ENCODE data around the gene CALM3. TPM values are rescaled to one million over a fixed set of nuclear protein-coding genes. Genes with fewer than 3 reads are reported as not detected.

The CALM3 gene
- total and polyA plus RNA-seq, 2 donors (not counting 3 experiments of a cell fraction or from before 2014, with no cell fraction given): 305 to 425 TPM

DNA sequence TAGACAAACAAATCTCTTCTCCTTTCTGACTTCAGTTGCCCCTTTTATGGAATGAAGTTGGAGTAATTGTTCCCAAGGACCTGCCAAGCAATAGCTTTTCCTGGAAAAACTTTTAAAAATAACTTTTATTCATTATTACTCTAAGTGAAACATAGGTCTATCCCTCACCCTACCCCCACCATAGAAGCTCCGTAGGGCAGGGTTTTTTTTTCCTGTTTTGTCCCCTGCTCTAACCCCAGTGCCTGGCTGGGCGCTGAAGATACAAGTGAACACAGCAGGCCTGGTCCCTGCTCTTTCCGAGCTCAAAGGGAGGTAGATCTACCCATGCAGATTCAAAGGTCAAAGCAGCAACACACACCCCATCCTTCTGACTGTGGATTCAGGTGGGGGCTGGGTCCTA is 43.6 kb downstream of the CALM3 start:
- BruUV-seq (replicated peaks): no TSS peak
- POLR2A ChIA-PET: no interaction called here
- no peaks in the 10 kb centered on the region for H3K36me3 ChIP-seq (ENCODE audit: control insufficient read depth in 2 of 2, extremely low read depth in 1 of 2, insufficient read depth in 2 of 2, low read length in 2 of 2)
- H4K20me1 ChIP-seq (replicated peaks; ENCODE audit: control insufficient read depth, extremely low read depth, insufficient read depth, low read length): no peaks in the 10 kb centered on the region
- no peaks in the 10 kb centered on the region for H3K9me3 ChIP-seq (replicated peaks; ENCODE audit: control insufficient read depth, insufficient read depth, low read length)
- intact Hi-C loops (cut with micrococcal nuclease) (no loop called here), dilution Hi-C loops (cut with MboI; ENCODE audit: extremely low pct_ligation_motif_present, low sequenced_read_pairs) (no loop called here)
- TF ChIP-seq FOS (IDR thresholded peaks at IDR 0.05; ENCODE audit: borderline replicate concordance, insufficient read depth, low read length): no peak
- TF ChIP-seq POLR2A (IDR thresholded peaks at IDR 0.05; ENCODE audit: low read depth, low read length): no peak
- TF ChIP-seq MYC (IDR thresholded peaks at IDR 0.05; ENCODE audit: low read depth, low read length): no peak
- TF ChIP-seq, protein P1, sequence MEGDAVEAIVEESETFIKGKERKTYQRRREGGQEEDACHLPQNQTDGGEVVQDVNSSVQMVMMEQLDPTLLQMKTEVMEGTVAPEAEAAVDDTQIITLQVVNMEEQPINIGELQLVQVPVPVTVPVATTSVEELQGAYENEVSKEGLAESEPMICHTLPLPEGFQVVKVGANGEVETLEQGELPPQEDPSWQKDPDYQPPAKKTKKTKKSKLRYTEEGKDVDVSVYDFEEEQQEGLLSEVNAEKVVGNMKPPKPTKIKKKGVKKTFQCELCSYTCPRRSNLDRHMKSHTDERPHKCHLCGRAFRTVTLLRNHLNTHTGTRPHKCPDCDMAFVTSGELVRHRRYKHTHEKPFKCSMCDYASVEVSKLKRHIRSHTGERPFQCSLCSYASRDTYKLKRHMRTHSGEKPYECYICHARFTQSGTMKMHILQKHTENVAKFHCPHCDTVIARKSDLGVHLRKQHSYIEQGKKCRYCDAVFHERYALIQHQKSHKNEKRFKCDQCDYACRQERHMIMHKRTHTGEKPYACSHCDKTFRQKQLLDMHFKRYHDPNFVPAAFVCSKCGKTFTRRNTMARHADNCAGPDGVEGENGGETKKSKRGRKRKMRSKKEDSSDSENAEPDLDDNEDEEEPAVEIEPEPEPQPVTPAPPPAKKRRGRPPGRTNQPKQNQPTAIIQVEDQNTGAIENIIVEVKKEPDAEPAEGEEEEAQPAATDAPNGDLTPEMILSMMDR (IDR thresholded peaks at IDR 0.05; ENCODE audit: extremely low read depth in 1 of 2, insufficient read depth in 1 of 2, low read depth in 1 of 2, low read length in 2 of 2): no peak
- no peak for TF ChIP-seq GATA2 (IDR thresholded peaks at IDR 0.05; ENCODE audit: insufficient read depth, insufficient read length, low read depth, low read length)
- TF ChIP-seq POLR2AphosphoS5 (IDR thresholded peaks at IDR 0.05; ENCODE audit: insufficient read depth, low read depth, low read length): no peak
- no peak overlapping the region for H3K4me2 ChIP-seq (ENCODE audit: insufficient read depth, low read length)
- peaks cover 22 to 32% of the 10 kb centered on the region in 2 experiments for H3K27me3 ChIP-seq (ENCODE audit: control insufficient read depth in 2 of 2, insufficient read depth in 2 of 2, low read length in 2 of 2)
- FAIRE-seq (no peak), DNase-seq (ENCODE audit: low read depth, low spot score) (no peak)
- H3K9me1 ChIP-seq (replicated peaks; ENCODE audit: control insufficient read depth, extremely low read depth, insufficient read depth, low read length): no peaks in the 10 kb centered on the region
- no peaks in the 10 kb centered on the region for H3K79me2 ChIP-seq (ENCODE audit: control insufficient read depth, insufficient read depth, low read length)
- no peak overlapping the region for H2AFZ ChIP-seq (ENCODE audit: low read depth, low read length)
- no peak overlapping the region for H3K9ac ChIP-seq (replicated peaks; ENCODE audit: extremely low read depth, insufficient read depth, low read length)
- CTCF ChIA-PET: interaction anchor here (1.3 to 1.6 kb wide), 2 partner anchors 13 to 17 kb away, joined by 3 to 8 read pairs; partner anchors contain the start of gene DACT3
- peaks cover 2% of the 10 kb centered on the region for H3K4me1 ChIP-seq (ENCODE audit: control insufficient read depth, extremely low read depth, insufficient read depth, low read length)
- H3K27ac ChIP-seq (ENCODE audit: insufficient read depth, low read depth, low read length): no peak overlapping the region
- H3K4me3 ChIP-seq (replicated peaks in 1 of 3; ENCODE audit: insufficient read depth in 1 of 3, low read depth in 1 of 3, low read length in 3 of 3): no peak overlapping the region

- Histone ChIP-seq H3K27ac (ENCODE audit: insufficient read depth, low read depth, low read length) (no peak overlapping the region), H3K4me2 (ENCODE audit: insufficient read depth, low read length) (no peak overlapping the region), H3K9ac (replicated peaks; ENCODE audit: extremely low read depth, insufficient read depth, low read length) (no peak overlapping the region), H3K27me3 (ENCODE audit: control insufficient read depth in 2 of 2, insufficient read depth in 2 of 2, low read length in 2 of 2) (peaks cover 26 to 40% of the 10 kb centered on the region in 2 experiments), H3K4me3 (replicated peaks in 1 of 3; ENCODE audit: insufficient read depth in 1 of 3, low read depth in 1 of 3, low read length in 3 of 3) (no peak overlapping the region), H3K36me3 (ENCODE audit: control insufficient read depth in 2 of 2, extremely low read depth in 1 of 2, insufficient read depth in 2 of 2, low read length in 2 of 2) (no peaks in the 10 kb centered on the region), H3K79me2 (ENCODE audit: control insufficient read depth, insufficient read depth, low read length) (no peaks in the 10 kb centered on the region), H4K20me1 (replicated peaks; ENCODE audit: control insufficient read depth, extremely low read depth, insufficient read depth, low read length) (no peaks in the 10 kb centered on the region), H3K9me3 (replicated peaks; ENCODE audit: control insufficient read depth, insufficient read depth, low read length) (no peaks in the 10 kb centered on the region), H2AFZ (ENCODE audit: low read depth, low read length) (no peak overlapping the region), H3K4me1 (ENCODE audit: control insufficient read depth, extremely low read depth, insufficient read depth, low read length) (no peaks in the 10 kb centered on the region), H3K9me1 (replicated peaks; ENCODE audit: control insufficient read depth, extremely low read depth, insufficient read depth, low read length) (no peaks in the 10 kb centered on the region)
- FAIRE-seq: no peak
- intact Hi-C loops (cut with micrococcal nuclease): no loop called here
- BruUV-seq (replicated peaks): no TSS peak
- no peak for DNase-seq (ENCODE audit: low read depth, low spot score)
- dilution Hi-C loops (cut with MboI; ENCODE audit: extremely low pct_ligation_motif_present, low sequenced_read_pairs): no loop called here
- POLR2A ChIA-PET: no interaction called here
- CTCF ChIA-PET: interaction anchor here (0.9 to 1.4 kb wide), 2 partner anchors 15 to 16 kb away, joined by 3 read pairs; partner anchors contain the start of gene DACT3
- TF ChIP-seq JUN (IDR thresholded peaks at IDR 0.05; ENCODE audit: borderline replicate concordance, insufficient read depth, insufficient read length, low read depth): no peak
- no peak for TF ChIP-seq FOS (IDR thresholded peaks at IDR 0.05; ENCODE audit: borderline replicate concordance, insufficient read depth, low read length)
- no peak for TF ChIP-seq MAX (IDR thresholded peaks at IDR 0.05; ENCODE audit: insufficient read depth, insufficient read length)
- TF ChIP-seq, protein P1 (IDR thresholded peaks at IDR 0.05; ENCODE audit: extremely low read depth in 1 of 2, insufficient read depth in 1 of 2, low read depth in 1 of 2, low read length in 2 of 2): no peak
- TF ChIP-seq POLR2A (IDR thresholded peaks at IDR 0.05; ENCODE audit: low read depth, low read length): no peak
- TF ChIP-seq GATA2 (IDR thresholded peaks at IDR 0.05; ENCODE audit: insufficient read depth, insufficient read length, low read depth, low read length): no peak
- no peak for TF ChIP-seq MYC (IDR thresholded peaks at IDR 0.05; ENCODE audit: low read depth, low read length)
- TF ChIP-seq POLR2AphosphoS5 (IDR thresholded peaks at IDR 0.05; ENCODE audit: insufficient read depth, low read depth, low read length): no peak
- TF ChIP-seq EZH2 (IDR thresholded peaks at IDR 0.05; ENCODE audit: borderline replicate concordance, low read depth, low read length, severe bottlenecking): no peak
These were observed 45.3 kb downstream of the CALM3 start for GRCh38 chr19:46646402-46646801.
